ACHN (cell line): ENCODE measurements around the gene A2M.

ENCODE experiments used
- DNase-seq: peaks from one replicate; pipeline ENCODE4 v3.0.0-alpha.2; 2015
- in situ Hi-C: cut with HindIII; loops from 2 replicates; pipeline ENCODE4 v1.10.0; 2017; ENCODE audit warnings: low sequenced_read_pairs, low pct_ligation_motif_present, low pct_unique_long_range_greater_than_20kb

Gene A2M

DNA sequence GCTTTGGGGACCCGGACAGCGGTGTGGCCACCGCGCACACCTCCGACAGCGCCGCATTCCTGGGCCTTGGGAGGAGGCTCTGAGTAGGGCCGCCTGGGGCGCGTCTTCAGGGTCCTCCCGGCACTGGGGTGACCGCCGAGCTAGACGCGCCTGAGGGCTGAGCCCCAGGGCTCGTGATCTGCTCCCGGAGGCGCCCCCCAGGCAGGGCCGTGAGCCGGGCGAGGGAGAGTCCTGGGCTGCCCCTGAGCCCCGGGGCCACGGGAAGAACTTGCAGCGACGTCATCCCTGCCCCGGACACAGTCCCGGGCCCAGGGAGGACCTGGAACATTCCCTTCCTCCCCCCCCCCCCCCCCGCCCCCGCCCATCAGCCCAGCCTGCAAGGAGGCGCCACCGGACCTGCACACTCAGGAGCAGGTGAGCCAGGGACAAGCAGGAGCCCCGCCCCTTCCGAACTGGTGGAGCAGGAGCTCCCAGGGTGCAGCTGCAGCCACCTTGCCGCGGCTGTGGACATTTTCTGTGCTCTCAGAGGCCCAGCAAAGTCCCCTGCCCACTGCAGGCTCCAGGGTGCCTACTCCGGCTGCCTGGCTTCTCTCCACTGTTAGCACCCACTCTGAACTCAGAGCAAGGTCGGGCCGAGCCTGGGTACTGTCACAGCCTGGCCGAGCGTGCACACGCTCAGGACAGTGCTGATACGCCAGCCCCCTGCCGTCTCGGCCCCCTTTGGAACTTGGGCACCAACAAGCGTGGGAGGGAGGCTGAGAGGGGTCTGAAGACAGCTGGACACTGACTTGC, 50.7 kb downstream of the A2M start:
- peak; percentile 61 for DNase-seq
- in situ Hi-C loops, result no loop called here

DNA sequence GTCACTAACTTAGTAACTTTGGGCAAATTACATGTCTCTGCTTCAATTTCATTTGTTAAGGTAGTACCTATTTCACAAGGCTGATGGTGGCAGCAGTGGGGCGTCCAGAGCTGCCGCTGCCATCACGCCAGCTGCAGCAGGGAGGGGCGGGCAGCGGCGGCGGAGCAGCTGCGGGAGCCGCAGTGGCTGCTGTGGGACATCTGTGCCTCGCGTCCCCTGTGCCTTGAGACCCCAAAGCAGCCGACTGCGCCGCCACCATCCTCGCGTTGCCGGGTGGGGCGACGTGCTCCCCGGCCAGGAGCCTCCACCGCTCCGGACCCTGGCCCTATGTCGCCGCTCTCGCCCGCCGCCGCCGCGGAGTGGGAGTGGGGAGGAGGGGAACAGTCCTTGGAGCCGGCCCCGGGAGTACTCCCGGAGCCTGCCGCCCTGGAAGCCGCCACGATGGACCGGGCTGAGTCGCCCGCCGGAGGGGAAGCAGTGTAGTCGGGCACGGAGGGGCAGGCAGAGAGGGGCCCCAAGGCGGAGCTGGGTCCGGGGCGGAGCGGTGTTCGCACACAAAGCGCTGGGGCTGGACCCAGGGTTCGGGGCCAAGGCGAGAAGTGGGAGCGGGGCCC, 51.4 kb downstream of the A2M start:
- in situ Hi-C loops, result no loop called here
- DNase-seq, result peak; percentile 71

DNA sequence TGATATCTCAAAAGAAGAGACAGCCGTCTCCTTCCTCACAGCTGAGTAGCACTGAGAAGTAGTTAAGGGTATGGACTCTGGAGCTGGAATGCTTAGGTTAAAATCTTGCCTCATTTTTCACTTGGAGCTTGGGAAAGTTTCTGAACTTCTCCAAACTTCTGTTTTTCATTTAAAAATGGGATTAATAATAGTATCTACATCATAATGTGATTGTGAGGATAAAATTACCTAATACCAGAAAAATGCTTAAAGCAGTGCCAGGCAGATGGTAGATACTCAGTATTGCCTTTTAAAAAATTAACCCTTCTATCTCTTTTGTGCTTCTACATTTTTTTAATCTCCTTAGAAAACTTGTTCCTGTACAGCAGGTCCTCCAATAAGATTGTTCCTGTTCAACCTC, 63.1 kb downstream of the A2M start:
- DNase-seq, result no peak
- in situ Hi-C loops, result no loop called here

DNA sequence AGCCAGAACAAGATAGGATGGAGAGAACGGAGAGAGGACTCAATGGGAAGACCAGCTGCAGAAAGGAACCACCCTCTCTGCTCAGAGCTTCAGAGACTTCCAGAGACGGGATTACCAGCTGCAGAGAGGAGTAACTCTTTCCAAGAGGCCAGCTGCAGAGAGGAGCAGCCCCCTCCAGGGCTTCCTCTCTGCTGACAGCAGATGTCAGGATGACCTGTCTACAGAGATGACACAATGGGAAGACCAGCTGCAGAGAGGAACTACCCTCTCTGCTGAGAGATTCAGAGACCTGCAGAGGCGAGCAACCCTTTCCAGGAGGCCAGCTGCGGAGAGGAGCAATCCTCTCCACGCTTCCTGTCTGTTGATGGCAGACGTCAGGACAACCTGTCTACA, 64.6 kb downstream of the A2M start:
- in situ Hi-C loops, result no loop called here
- DNase-seq, result no peak

DNA sequence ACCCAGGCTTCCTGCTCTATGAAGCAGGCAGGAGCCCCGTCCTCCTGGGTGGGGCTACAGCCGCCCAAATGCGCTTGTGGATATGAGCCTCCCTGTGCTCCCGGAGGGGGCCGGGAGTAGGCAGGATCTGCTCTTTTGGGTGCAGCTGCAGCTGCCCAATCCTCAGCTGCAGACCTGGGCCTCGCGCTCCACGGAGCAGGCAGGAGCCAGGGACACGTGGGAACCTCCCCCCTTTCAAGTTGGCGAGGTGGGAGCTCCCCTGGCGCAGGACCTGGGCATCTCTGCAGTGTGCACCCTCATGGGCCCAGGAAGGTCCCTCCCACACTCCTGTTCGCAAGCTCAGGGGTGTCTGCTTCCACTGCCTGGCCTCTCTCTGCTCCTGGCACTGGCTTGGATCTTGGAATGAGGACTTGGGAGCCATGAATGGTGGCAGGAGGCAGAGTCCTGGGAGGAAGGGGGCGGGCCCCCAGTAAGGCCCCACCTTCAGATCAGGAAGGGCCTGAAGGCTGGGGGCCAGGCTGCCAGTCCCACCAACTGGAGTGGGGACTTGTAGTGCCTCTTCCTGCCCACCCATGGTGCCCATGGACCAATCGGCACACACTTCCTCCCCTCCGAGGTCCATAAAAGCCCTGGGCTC, 65.1 kb downstream of the A2M start:
- DNase-seq, result no peak
- in situ Hi-C loops, result no loop called here

DNA sequence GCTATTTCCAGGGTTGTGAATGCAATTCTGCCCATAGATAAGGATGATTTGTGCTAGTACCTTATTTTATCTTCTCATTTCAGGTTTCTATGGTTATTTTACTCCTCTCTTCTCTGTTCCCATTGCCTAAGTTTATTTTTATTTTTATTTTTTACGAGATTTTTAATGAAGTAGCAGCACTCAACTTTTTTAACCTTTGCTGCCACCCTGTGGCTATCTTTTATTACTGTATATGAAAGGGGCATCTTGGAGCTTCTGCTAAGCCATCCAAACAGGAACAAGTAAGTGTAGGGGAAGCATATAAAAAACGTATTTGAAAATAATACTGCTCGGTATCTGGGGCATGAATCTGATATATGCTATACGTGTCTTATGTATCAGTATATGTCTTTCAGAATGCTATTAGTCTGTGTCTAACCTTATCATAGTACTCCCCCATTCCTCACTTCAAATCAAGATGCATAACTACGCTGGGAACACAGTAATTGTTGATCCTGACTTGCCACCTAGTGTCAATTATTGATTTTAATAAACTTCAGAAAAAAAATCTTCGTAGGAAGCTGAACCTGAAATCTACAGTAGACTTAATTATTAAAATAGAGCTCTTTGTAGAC, 66.1 kb downstream of the A2M start:
- DNase-seq, result peak; percentile 70
- in situ Hi-C loops, result no loop called here

DNA sequence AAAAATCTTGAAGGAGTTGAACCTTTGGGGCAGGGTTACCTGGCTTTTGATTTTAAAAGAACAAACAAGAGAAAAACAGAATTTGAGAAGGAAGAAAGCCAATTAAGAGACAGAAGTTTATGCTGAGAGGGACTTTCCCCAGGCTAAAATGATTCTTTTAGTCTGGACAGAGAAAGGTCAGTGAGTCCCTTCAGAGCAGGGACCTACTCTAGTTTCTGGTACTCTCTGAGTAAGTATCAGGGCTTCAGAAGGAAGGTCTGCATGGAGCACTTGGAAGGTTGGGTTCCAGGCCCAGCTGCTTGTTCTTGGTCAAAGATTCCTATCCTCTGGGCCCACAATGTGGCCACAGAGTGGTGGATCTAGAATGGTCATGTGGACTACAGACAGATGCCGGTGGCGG, 66.8 kb downstream of the A2M start:
- in situ Hi-C loops, result no loop called here

DNA sequence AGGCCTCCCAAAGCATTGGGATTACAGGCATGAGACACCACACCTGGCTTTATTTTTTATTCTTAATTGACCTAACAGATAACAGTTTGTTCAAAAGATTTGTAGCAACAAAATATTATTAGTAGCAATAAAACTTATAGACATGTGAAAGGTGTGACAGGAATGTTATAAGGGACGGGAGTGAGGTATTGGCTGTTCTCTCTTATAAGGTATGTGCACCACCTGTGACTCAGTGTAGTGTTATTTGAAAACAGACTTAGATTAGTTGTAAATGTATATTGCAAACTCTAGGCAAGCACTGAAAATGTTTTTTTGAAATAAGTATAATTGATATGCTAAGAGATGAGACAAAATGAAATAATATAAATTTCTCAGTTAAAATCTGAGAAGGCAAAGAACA, 68.6 kb downstream of the A2M start:
- no peak for DNase-seq
- in situ Hi-C loops, result no loop called here

More for the DNA sequence above, 66.8 kb downstream of the A2M start:
- DNase-seq, result no peak

DNA sequence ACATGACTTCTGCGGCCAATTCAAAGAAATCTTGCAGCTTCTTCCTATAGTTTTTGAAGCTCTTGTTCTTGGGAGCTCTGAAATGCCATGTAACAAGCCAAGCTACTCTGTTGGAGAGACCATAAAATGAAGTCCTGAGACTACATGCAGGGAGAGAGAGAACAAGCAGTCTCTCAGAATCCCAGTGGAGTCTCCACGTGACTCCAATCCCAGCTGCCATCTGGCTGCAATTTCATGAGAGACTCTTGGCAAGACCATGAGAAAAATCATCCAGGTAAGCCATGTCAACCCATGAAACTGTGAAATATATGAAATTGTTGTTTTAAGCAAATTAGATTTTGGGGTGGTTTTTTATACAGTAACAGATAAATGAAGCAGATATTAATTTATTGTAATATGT, 72.0 kb downstream of the A2M start:
- DNase-seq, result no peak
- in situ Hi-C loops, result no loop called here

DNA sequence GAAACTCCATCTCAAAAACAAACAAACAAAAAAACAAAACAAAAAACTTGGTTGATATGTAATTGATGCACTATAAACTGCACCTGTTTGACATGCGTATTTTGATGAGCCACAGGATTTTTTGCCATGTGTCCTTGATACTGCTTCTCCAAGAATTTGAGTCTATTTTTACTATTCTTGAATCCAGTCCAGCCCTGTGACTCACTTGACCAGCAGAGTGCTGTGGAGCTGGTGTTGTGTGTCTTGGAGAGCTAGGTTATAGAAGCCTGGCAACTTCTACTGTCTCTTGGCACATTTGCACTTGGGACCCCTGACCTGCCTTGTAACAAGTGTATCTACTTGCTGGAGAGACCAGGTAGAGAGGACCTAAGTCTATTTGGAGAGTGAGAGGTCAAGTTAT, 74.4 kb downstream of the A2M start:
- no peak for DNase-seq
- in situ Hi-C loops, result no loop called here

DNA sequence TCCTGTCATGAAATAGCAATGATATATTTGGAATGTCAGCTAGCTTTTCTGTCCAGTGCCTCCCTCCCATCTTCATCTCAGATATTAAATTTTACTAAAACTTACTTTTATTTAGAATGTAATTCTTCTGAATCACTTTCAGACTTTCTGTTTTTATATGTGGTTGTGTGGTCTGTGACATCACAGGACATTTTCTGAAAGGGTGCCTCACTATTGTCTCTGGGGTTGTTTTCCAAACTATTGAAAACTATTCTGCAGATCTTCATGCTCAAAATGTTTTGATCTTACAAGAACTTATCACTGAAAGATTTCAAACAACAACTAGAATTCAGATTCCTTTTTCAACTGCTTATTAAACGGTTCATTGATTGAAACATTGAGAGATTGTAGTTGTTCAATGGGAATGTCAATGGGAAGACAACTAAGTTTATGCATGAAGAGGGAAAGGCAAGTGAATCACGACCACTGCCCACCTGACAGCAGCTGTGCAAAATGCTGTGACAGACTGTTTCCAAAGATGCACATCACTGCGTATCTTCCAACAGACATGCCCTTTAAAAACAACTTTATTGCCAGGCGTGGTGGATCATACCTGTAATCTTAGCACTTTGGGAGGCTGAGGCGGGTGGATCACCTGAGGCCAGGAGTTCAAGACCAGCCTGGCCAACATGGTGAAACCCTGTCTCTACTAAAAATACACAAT, 75.1 kb downstream of the A2M start:
- in situ Hi-C loops, result no loop called here
- DNase-seq, result no peak

DNA sequence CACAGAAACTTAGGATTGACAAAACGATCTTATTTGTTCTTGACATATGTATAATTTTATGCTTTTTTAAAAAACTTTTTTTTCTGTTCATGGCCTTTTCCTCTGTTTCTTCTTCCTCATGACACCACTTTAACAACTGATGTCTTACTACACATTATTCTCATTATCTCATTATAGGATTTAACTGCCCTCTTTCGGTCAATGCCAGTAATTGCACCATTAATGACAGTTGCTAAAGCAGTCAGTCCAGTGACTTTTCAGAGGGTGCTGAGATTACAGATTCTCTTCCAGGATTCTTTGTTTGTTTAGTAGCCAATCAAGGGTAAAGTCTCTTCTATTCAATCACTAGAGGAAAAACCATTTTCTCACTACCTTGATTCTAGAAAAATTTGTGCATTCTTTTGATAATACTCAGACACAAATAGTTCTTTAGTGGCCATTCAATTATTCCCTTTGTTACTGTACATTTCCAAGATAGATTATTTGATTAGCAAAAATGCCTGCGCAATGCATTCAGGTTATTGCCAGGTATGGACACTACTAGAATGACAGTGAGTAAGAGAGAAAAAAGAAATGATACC, 76.2 kb downstream of the A2M start:
- DNase-seq, result peak; percentile 71
- in situ Hi-C loops, result no loop called here

DNA sequence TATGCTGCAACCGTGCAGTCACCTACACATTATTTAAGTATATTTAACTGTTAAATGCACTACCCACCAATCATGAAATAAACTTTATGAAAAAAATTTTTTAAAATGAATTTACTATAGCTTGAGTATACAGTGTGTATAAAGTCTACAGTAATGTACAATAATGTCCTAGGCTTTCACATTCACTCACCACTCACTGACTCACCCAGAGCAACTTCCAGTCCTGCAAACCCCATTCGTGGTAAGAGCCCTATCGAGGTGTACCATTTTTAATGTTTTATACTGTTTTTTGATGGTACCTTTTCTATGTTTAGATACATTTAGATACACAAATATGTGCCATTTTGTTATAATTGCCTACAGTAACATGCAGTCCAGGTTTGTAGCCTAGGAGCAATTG, 78.3 kb downstream of the A2M start:
- in situ Hi-C loops, result no loop called here

DNA sequence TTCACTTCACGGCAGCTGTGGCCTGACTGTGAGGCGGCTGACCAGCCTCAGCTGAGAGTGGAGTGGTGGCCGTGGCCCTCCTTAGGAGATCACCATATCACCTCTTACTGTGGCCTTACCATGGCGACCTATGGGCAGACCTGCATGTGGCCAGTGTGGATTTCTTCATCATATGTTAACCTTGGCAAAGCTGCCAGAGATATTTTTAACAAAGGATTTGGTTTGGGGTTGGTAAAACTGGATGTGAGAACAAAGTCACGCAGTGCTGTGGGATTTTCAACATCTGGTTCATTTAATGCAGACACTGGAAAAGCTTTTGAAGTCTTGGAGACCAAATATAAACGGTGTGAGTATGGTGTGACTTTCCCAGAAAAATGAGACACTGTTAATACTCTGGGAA, 79.5 kb downstream of the A2M start:
- DNase-seq, result no peak
- in situ Hi-C loops, result no loop called here

More for the DNA sequence above, 78.3 kb downstream of the A2M start:
- no peak for DNase-seq

DNA sequence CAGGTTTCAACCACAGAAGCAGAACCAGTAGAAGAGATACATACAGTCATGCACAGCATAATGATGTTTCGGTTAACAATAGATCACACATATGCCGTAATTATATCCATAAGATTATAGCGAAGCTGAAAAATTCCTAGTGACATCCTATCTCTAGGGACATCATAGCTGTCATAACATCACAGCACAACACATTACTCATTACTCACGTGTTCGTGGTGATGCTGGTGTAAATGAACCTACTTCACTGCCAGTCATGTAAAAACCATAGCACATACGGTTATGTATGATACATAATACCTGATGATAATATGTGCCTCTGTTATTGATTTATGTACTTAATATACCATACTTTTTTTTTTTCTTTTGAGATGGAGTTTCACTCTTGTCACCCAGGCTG, 81.6 kb downstream of the A2M start:
- in situ Hi-C loops, result no loop called here
- DNase-seq, result no peak

DNA sequence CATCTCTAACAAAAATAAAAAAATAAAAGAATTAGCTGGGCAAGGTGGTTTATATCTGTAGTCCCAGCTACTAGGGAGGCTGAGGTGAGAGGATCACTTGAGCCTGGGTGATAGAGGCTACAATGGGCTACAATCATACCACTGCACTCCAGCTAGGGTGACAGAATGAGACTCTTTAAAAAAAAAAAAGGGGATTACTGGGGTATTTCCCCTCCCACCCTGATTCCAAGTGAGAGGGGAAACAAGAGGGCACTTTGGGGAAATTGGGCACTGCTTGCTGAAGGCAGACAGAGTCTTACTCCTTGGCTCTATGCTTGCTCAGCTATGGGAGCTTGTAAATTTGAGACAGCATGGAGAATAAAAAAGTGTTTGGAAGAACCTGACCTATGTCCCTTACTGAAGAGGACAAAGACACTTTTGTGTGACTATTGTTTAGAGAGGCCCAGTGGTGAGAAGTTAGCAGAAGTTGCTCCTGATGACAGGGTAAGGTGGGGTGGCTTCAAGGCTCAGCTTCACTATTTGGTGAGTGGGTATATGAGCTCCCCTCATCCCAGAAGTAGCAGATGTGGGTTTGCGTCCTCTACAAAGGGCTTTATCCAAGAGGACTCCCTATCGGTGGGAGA, 82.3 kb downstream of the A2M start:
- no peak for DNase-seq
- in situ Hi-C loops, result no loop called here

DNA sequence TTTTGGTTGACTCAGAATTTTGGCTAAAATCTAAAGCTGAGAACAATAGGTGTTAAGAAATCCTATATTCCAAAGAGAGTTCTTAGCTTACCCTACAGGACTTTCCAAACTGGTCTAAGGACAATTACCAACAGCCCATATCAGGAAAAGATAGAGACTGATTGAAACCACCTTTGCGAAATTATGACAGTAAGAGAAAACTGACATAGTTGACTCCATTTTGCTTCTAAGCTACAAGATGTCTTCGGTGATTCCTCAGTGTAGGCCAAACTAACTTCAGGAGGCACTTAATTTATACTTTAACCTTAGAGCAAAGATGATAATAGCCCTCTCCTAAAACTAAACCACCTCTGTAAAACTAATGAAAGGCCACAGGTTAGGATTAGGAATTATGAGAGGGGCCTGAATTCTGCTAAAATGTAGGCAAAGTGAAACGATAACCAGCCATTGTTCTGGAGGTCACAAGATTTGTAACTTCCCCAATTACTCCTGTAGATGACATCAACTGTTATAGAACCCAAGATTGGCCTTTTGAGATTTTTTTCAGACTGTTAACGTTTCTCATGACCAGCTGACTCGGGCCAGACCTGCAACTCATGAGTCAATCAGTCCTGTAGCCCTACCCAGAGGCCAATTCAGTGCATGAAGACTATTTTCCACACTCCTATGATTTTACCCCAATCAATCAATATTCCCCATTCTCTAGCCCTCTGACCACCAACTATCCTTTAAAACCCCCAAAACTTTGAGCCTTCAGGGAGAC, 83.3 kb downstream of the A2M start:
- no peak for DNase-seq
- in situ Hi-C loops, result no loop called here

DNA sequence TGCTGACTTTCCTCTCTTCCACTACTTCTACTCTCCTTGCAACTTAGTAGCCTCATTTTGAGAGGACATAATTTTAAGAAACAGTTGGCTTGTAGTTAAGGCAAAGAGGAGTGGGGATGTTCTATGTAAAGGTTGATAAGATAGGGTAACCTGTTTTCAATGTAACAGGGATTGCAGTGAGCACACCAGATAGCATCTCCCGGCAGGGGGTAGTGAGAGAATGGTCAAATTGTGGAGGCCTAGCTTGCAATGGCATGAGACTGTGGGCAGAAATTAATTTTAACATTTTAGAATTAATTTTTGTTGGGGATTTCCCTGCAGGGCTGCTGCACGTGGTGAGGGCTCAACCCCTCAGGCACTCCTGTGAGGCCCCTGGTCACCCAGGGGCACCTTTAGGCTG, 84.9 kb downstream of the A2M start:
- in situ Hi-C loops, result no loop called here
- DNase-seq, result no peak
